Measurements from ENCODE around the gene LCE3A.

LCE3A gene, protein sequence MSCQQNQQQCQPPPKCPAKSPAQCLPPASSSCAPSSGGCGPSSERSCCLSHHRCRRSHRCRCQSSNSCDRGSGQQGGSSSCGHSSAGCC

GRCh38 chr1:152622803-152623202 lies at the start of gene LCE3A:
TSS of gene LCE3A (minus strand) at chr1:152623103. CDS start at chr1:152623103, 0 bp downstream.
- TF ChIP-seq GATA3 (IDR thresholded peaks at IDR 0.05; ENCODE audit: low read depth, low read length) (no peak), GATA2 (IDR thresholded peaks at IDR 0.05; ENCODE audit: low read depth, low read length) (no peak)

GRCh38 chr1:152667648-152668047 lies 44.7 kb upstream of the LCE3A start:
- no peak for TF ChIP-seq GATA3 (IDR thresholded peaks at IDR 0.05; ENCODE audit: low read depth, low read length)
- no peak for TF ChIP-seq GATA2 (IDR thresholded peaks at IDR 0.05; ENCODE audit: low read depth, low read length)

DNA sequence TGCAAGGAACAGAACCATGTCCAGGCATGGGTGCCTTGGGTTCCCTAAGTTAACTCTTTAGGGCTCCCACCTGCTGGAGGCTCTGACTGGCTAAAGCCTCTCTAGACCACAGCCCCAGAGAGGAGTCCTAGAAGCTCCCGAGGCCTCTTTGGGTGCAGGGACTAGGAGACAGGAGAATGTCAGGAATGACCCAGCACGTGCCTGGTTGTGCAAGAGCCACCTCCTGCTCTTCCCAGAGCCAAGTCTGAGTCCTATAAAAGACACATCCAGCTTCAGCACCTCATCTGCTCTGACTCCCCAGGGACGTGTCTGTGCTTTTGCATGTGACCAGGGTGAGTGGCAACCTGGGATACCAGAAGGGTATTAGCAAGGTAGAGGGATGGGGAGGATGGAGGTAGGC lies 40.2 kb upstream of the LCE3A start, which contains the start of gene LCE2D:
Gene LCE2D (plus strand): TSS at position 283 of the 400 bp plus-strand sequence. CDS start 726 bp downstream, outside the sequence.
- TF ChIP-seq GATA2 (IDR thresholded peaks at IDR 0.05; ENCODE audit: low read depth, low read length) (no peak), GATA3 (IDR thresholded peaks at IDR 0.05; ENCODE audit: low read depth, low read length) (no peak)

DNA sequence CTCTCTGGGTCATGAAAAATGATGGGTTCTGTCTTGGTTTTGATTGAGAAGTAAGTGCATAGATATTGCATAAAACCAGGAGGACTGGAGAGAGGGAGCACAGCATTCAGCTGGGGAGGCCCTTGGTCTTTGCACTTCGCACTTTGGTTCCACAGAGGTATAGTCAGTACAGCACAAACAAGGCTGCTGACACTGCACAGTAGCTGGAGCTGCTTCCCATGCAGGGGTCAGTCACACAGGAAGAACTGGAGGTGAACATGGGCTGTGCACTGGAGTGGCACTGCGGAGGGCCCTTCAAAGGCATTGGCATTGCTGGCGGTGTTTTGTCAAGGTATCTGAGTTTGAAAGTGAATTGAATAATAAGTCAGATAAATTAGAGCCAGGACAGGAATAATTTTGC lies 35.7 kb upstream of the LCE3A start:
- TF ChIP-seq GATA3 (IDR thresholded peaks at IDR 0.05; ENCODE audit: low read depth, low read length) = no peak
- no peak for TF ChIP-seq GATA2 (IDR thresholded peaks at IDR 0.05; ENCODE audit: low read depth, low read length)

- TF ChIP-seq GATA3 (IDR thresholded peaks at IDR 0.05; ENCODE audit: low read depth, low read length) = no peak
- no peak for TF ChIP-seq GATA2 (IDR thresholded peaks at IDR 0.05; ENCODE audit: low read depth, low read length)
These were observed 34.8 kb upstream of the LCE3A start for GRCh38 chr1:152657677-152658076.

- TF ChIP-seq GATA2 (IDR thresholded peaks at IDR 0.05; ENCODE audit: low read depth, low read length) = no peak
- TF ChIP-seq GATA3 (IDR thresholded peaks at IDR 0.05; ENCODE audit: low read depth, low read length) = no peak
These were observed 33.6 kb upstream of the LCE3A start for GRCh38 chr1:152656459-152656858.

- TF ChIP-seq GATA2 (IDR thresholded peaks at IDR 0.05; ENCODE audit: low read depth, low read length) (no peak), GATA3 (IDR thresholded peaks at IDR 0.05; ENCODE audit: low read depth, low read length) (no peak)
These were observed 31.2 kb upstream of the LCE3A start for GRCh38 chr1:152654110-152654509.

DNA sequence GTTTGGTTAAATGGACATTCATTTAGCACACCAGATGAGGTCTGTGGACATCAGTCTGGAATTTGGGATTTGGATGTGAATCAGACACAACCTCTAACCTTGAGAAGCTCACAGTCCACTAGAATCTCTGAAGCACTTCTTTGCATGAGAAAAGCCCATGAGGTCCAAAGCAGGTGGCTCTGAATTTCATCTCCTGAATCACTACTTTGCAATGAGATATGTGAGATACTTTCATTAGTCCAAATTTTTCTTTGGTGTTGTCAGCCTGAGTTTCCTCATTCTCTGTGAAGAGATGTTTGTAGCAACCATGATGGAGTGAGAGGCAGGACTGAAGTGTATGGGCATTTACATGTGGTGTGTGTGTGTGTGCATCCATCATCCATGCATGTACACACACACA lies 23.8 kb upstream of the LCE3A start:
- TF ChIP-seq GATA3 (IDR thresholded peaks at IDR 0.05; ENCODE audit: low read depth, low read length) (no peak), GATA2 (IDR thresholded peaks at IDR 0.05; ENCODE audit: low read depth, low read length) (no peak)

GRCh38 chr1:152645146-152645545 lies 22.2 kb upstream of the LCE3A start:
- TF ChIP-seq GATA3 (IDR thresholded peaks at IDR 0.05; ENCODE audit: low read depth, low read length) = no peak

GRCh38 chr1:152643945-152644344 lies 21.0 kb upstream of the LCE3A start:
- no peak for TF ChIP-seq GATA2 (IDR thresholded peaks at IDR 0.05; ENCODE audit: low read depth, low read length)
- no peak for TF ChIP-seq GATA3 (IDR thresholded peaks at IDR 0.05; ENCODE audit: low read depth, low read length)

DNA sequence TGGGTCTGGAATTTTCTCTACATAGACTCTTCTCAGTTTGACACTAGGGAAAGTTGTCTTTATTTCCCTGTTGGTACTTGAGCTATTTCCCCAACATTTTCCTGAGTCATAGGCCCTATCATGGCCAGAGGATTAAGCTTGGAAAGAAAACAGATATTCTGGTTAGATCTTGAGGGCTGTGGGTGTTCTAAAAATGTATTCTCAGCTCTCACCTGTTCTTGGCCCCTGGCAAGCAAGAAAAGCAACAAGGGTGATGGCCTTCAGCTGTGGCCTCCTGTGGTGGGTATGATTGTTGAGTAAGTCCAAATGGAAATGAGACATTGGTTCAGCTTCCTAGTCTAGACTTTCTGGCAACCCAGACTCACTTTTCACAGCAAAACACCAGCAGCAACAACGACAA lies 17.4 kb upstream of the LCE3A start:
- TF ChIP-seq GATA2 (IDR thresholded peaks at IDR 0.05; ENCODE audit: low read depth, low read length) (no peak), GATA3 (IDR thresholded peaks at IDR 0.05; ENCODE audit: low read depth, low read length) (no peak)

GRCh38 chr1:152630596-152630995 lies 7.7 kb upstream of the LCE3A start:
- TF ChIP-seq GATA3 (IDR thresholded peaks at IDR 0.05; ENCODE audit: low read depth, low read length) = no peak
- TF ChIP-seq GATA2 (IDR thresholded peaks at IDR 0.05; ENCODE audit: low read depth, low read length) = no peak

- TF ChIP-seq GATA3 (IDR thresholded peaks at IDR 0.05; ENCODE audit: low read depth, low read length) = no peak
These were observed 3.8 kb upstream of the LCE3A start for GRCh38 chr1:152626744-152627143.

GRCh38 chr1:152623203-152623844 lies 421 bp upstream of the LCE3A start:
- TF ChIP-seq GATA2 (IDR thresholded peaks at IDR 0.05; ENCODE audit: low read depth, low read length) = no peak
- TF ChIP-seq GATA3 (IDR thresholded peaks at IDR 0.05; ENCODE audit: low read depth, low read length) = no peak

GRCh38 chr1:152621993-152622392 lies 910 bp downstream of the LCE3A start:
- TF ChIP-seq GATA3 (IDR thresholded peaks at IDR 0.05; ENCODE audit: low read depth, low read length) (no peak), GATA2 (IDR thresholded peaks at IDR 0.05; ENCODE audit: low read depth, low read length) (no peak)

DNA sequence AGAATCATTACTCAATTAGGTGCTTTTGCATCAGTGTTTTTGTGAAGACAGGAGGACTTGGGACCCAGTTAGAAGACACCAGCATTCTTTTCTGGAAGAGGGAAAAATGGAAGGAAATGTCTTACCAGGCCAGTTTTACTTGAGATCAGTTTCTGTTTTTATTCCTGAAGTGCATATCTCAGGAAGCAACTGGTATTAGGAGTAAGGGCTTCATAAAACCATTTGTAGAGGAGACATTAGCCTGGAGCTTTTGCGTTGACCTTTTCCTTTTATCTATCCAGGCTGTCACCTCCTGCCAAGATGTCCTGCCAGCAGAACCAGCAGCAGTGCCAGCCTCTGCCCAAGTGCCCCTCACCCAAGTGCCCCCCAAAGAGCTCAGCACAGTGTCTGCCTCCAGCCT lies 9.4 kb downstream of the LCE3A start, which contains the start of gene LCE3B:
Gene LCE3B (plus strand): TSS at position 301 of the 400 bp plus-strand sequence. CDS start 0 bp downstream, at position 301.
- TF ChIP-seq GATA2 (IDR thresholded peaks at IDR 0.05; ENCODE audit: low read depth, low read length) = no peak
- TF ChIP-seq GATA3 (IDR thresholded peaks at IDR 0.05; ENCODE audit: low read depth, low read length) = no peak

Measured in SH-SY5Y (cell line).